ENCODE data around the gene SNAI1.
A peak's percentile ranks its signal among the peaks of the same experiment; 100 is the strongest.

SNAI1 gene

DNA sequence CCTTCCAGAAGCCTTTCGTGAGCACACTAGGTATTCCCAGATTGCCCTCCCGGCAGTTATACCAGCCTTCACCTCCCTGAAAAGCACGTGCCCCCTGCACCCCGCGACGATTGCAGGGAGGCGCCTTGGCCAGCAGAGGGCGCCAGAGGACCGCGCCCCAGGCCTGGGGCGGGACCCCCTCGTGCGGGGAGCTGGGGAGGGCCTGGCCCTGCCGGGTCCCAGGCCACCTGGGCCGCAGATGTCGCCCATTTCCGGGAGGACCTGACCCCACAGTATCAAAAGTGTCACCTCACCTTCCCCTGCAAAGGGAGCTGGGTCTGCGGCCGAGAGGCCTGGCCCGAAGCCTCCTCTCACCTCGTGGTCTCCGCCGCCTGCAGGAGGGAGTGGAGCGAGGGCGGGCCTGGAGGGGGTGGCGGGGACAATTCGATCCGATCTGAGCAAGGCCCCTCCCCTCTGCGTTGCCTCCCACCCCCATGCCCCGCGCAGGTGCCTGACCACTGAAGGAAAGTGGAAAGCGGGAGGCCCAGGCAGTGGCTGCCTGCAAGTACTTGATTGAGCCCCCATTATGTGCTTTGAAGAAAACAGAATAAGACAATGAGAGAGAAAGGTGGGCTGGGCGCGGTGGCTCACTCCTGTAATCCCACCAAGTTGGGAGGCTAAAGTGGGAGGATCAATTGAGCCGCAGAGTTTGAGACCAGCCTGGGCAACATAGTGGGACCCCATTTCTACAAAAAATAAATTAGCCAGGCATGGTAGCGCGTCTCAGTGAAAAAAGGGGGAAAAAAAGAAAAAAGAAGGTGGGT, 3.5 kb upstream of the SNAI1 start:
- peak overlapping the region; percentile 35; the same call in 1 of the 2 replicates for H3K4me3 ChIP-seq (ENCODE audit: low read length)
- H3K36me3 ChIP-seq (ENCODE audit: control insufficient read depth, insufficient read depth, low read length), result no peaks in the 10 kb centered on the region
- no peaks in the 10 kb centered on the region; the same call in 1 of the 2 replicates for H3K27me3 ChIP-seq (ENCODE audit: control insufficient read depth, insufficient read depth, low read length)
- no peak overlapping the region for H3K27ac ChIP-seq (ENCODE audit: low read length)
- DNase-seq (ENCODE audit: low read depth, low spot score), result no peak
- no peaks in the 10 kb centered on the region for H3K9me3 ChIP-seq (ENCODE audit: control insufficient read depth, insufficient read depth, low read length)
- peaks cover 2% of the 10 kb centered on the region; the same call in 1 of the 2 replicates for H3K4me1 ChIP-seq (ENCODE audit: control insufficient read depth, insufficient read depth, low read length)
- no CpG with 5 or more reads among the region's 37 CpGs for WGBS (ENCODE audit: insufficient coverage, insufficient read length)

GRCh38 chr20:49980140-49981008, 2.4 kb upstream of the SNAI1 start:
- H3K27ac ChIP-seq (ENCODE audit: low read length), result no peak overlapping the region
- no peaks in the 10 kb centered on the region for H3K9me3 ChIP-seq (ENCODE audit: control insufficient read depth, insufficient read depth, low read length)
- no peaks in the 10 kb centered on the region for H3K36me3 ChIP-seq (ENCODE audit: control insufficient read depth, insufficient read depth, low read length)
- peaks cover 4% of the 10 kb centered on the region for H3K4me1 ChIP-seq (ENCODE audit: control insufficient read depth, insufficient read depth, low read length)
- DNase-seq (ENCODE audit: low read depth, low spot score), result no peak
- WGBS (ENCODE audit: insufficient coverage, insufficient read length), result no CpG with 5 or more reads among the region's 11 CpGs
- no peak overlapping the region for H3K4me3 ChIP-seq (ENCODE audit: low read length)
- no peaks in the 10 kb centered on the region; the same call in 1 of the 2 replicates for H3K27me3 ChIP-seq (ENCODE audit: control insufficient read depth, insufficient read depth, low read length)

DNA sequence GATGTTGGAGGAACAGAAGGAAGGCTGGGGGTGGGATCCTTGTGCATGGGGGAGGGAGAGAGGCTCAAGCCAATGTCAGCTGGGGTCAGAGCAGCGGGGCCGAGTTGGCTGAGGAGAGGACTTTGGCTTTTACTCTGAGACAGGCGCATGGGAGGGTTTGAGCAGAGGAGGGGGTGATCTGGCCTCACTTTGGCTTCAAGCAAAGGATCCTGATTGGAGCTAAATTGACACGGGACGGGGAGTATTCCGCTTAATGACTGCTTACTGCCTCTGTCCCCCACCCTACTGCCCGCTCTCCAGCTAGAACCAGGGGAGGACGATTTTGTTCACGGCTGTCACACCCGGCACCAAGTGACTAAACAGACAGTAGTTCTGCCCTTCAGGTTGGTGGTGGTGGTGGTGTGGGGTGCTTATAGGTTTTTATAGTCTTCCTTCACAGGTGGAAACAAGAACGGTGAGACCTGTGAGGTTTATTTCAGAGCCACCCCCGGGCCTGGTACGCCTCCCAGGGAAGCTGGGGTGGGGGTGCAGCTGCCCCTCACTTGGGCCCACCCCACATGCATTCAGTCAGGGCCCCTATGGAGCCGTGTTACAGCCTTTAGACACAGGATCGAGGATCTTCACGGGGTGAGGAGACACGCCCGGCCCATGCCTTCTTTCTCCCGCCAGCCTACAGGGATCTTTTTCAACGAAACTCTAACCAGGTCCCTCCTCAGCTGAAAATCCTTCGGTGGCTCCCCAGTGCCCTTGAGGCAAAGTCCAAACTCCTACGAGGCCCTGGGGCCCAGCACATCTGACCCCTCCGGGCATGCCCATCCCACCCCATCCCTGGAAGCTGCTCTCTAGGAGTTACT, 1.3 kb upstream of the SNAI1 start:
- WGBS (ENCODE audit: insufficient coverage, insufficient read length), result no CpG with 5 or more reads among the region's 23 CpGs
- Histone ChIP-seq H3K4me3 (ENCODE audit: low read length) (no peak overlapping the region; the same call in 1 of the 2 replicates), H3K27me3 (ENCODE audit: control insufficient read depth, insufficient read depth, low read length) (no peaks in the 10 kb centered on the region; the same call in 1 of the 2 replicates), H3K36me3 (ENCODE audit: control insufficient read depth, insufficient read depth, low read length) (no peaks in the 10 kb centered on the region), H3K4me1 (ENCODE audit: control insufficient read depth, insufficient read depth, low read length) (peaks cover 4% of the 10 kb centered on the region), H3K27ac (ENCODE audit: low read length) (no peak overlapping the region), H3K9me3 (ENCODE audit: control insufficient read depth, insufficient read depth, low read length) (no peaks in the 10 kb centered on the region)
- no peak for DNase-seq (ENCODE audit: low read depth, low spot score)

GRCh38 chr20:49982072-49982345, 771 bp upstream of the SNAI1 start:
- no peak overlapping the region for H3K27ac ChIP-seq (ENCODE audit: low read length)
- no peaks in the 10 kb centered on the region; the same call in 1 of the 2 replicates for H3K27me3 ChIP-seq (ENCODE audit: control insufficient read depth, insufficient read depth, low read length)
- H3K4me1 ChIP-seq (ENCODE audit: control insufficient read depth, insufficient read depth, low read length), result peaks cover 4% of the 10 kb centered on the region
- no peak for DNase-seq (ENCODE audit: low read depth, low spot score)
- WGBS (ENCODE audit: insufficient coverage, insufficient read length), result no CpG with 5 or more reads among the region's 12 CpGs
- H3K36me3 ChIP-seq (ENCODE audit: control insufficient read depth, insufficient read depth, low read length), result no peaks in the 10 kb centered on the region
- no peaks in the 10 kb centered on the region for H3K9me3 ChIP-seq (ENCODE audit: control insufficient read depth, insufficient read depth, low read length)
- peak overlapping the region; percentile 48; the same call in 1 of the 2 replicates for H3K4me3 ChIP-seq (ENCODE audit: low read length)

GRCh38 chr20:49983123-49983847, 505 bp downstream of the SNAI1 start:
- Histone ChIP-seq H3K4me3 (ENCODE audit: low read length) (peak overlapping the region; percentile 67; the same call in 1 of the 2 replicates), H3K36me3 (ENCODE audit: control insufficient read depth, insufficient read depth, low read length) (no peaks in the 10 kb centered on the region), H3K27ac (ENCODE audit: low read length) (no peak overlapping the region), H3K27me3 (ENCODE audit: control insufficient read depth, insufficient read depth, low read length) (no peaks in the 10 kb centered on the region; the same call in 1 of the 2 replicates), H3K4me1 (ENCODE audit: control insufficient read depth, insufficient read depth, low read length) (peaks cover 4% of the 10 kb centered on the region), H3K9me3 (ENCODE audit: control insufficient read depth, insufficient read depth, low read length) (no peaks in the 10 kb centered on the region)
- WGBS (ENCODE audit: insufficient coverage, insufficient read length), result no CpG with 5 or more reads among the region's 24 CpGs
- no peak for DNase-seq (ENCODE audit: low read depth, low spot score)

DNA sequence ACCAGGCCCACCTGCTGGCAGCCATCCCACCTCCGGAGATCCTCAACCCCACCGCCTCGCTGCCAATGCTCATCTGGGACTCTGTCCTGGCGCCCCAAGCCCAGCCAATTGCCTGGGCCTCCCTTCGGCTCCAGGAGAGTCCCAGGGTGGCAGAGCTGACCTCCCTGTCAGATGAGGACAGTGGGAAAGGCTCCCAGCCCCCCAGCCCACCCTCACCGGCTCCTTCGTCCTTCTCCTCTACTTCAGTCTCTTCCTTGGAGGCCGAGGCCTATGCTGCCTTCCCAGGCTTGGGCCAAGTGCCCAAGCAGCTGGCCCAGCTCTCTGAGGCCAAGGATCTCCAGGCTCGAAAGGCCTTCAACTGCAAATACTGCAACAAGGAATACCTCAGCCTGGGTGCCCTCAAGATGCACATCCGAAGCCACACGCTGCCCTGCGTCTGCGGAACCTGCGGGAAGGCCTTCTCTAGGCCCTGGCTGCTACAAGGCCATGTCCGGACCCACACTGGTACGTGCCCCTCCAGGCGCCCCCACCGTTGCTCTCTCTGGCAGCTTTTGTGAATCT, 1.1 kb downstream of the SNAI1 start:
- Histone ChIP-seq H3K27me3 (ENCODE audit: control insufficient read depth, insufficient read depth, low read length) (no peaks in the 10 kb centered on the region; the same call in 1 of the 2 replicates), H3K27ac (ENCODE audit: low read length) (no peak overlapping the region), H3K9me3 (ENCODE audit: control insufficient read depth, insufficient read depth, low read length) (no peaks in the 10 kb centered on the region), H3K4me1 (ENCODE audit: control insufficient read depth, insufficient read depth, low read length) (peaks cover 4% of the 10 kb centered on the region), H3K36me3 (ENCODE audit: control insufficient read depth, insufficient read depth, low read length) (no peaks in the 10 kb centered on the region), H3K4me3 (ENCODE audit: low read length) (no peak overlapping the region)
- no CpG with 5 or more reads among the region's 18 CpGs for WGBS (ENCODE audit: insufficient coverage, insufficient read length)
- DNase-seq (ENCODE audit: low read depth, low spot score), result no peak

- no peak for DNase-seq (ENCODE audit: low read depth, low spot score)
- Histone ChIP-seq H3K27ac (ENCODE audit: low read length) (no peak overlapping the region), H3K27me3 (ENCODE audit: control insufficient read depth, insufficient read depth, low read length) (no peaks in the 10 kb centered on the region; the same call in 1 of the 2 replicates), H3K4me1 (ENCODE audit: control insufficient read depth, insufficient read depth, low read length) (peaks cover 8% of the 10 kb centered on the region), H3K36me3 (ENCODE audit: control insufficient read depth, insufficient read depth, low read length) (no peaks in the 10 kb centered on the region), H3K4me3 (ENCODE audit: low read length) (no peak overlapping the region), H3K9me3 (ENCODE audit: control insufficient read depth, insufficient read depth, low read length) (no peaks in the 10 kb centered on the region)
- no CpG with 5 or more reads among the region's 13 CpGs for WGBS (ENCODE audit: insufficient coverage, insufficient read length)
Measured at GRCh38 chr20:49984426-49985153, 1.8 kb downstream of the SNAI1 start.

DNA sequence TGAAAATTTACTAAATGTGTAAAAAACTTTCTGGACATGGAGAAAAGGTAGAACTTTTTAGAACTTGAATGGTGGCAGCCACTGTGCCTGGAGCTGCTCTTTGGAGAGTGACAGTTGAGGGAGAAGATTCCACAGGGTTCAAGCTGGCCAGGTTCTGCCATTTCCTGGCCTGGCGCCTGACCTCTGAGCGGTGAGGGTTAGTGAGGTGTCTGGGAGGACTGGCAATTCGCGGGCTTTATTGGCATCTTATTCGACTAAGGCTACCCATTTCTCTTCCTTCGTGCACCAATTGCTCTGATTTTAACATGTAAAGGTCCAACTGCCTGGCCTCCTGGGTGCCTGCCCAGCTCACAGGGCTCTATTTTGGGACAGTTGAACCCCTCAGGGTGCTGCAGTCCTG, 2.4 kb downstream of the SNAI1 start:
- peaks cover 8% of the 10 kb centered on the region for H3K4me1 ChIP-seq (ENCODE audit: control insufficient read depth, insufficient read depth, low read length)
- no peak overlapping the region for H3K27ac ChIP-seq (ENCODE audit: low read length)
- H3K4me3 ChIP-seq (ENCODE audit: low read length), result no peak overlapping the region
- DNase-seq (ENCODE audit: low read depth, low spot score), result no peak
- no peaks in the 10 kb centered on the region; the same call in 1 of the 2 replicates for H3K27me3 ChIP-seq (ENCODE audit: control insufficient read depth, insufficient read depth, low read length)
- WGBS (ENCODE audit: insufficient coverage, insufficient read length), result no CpG with 5 or more reads among the region's 6 CpGs
- H3K36me3 ChIP-seq (ENCODE audit: control insufficient read depth, insufficient read depth, low read length), result no peaks in the 10 kb centered on the region
- H3K9me3 ChIP-seq (ENCODE audit: control insufficient read depth, insufficient read depth, low read length), result no peaks in the 10 kb centered on the region

GRCh38 chr20:49985617-49986016, 2.8 kb downstream of the SNAI1 start:
- H3K4me1 ChIP-seq (ENCODE audit: control insufficient read depth, insufficient read depth, low read length), result peaks cover 9% of the 10 kb centered on the region
- H3K27me3 ChIP-seq (ENCODE audit: control insufficient read depth, insufficient read depth, low read length), result no peaks in the 10 kb centered on the region; the same call in 1 of the 2 replicates
- H3K9me3 ChIP-seq (ENCODE audit: control insufficient read depth, insufficient read depth, low read length), result no peaks in the 10 kb centered on the region
- H3K27ac ChIP-seq (ENCODE audit: low read length), result no peak overlapping the region
- WGBS (ENCODE audit: insufficient coverage, insufficient read length), result no CpG with 5 or more reads among the region's 13 CpGs
- H3K36me3 ChIP-seq (ENCODE audit: control insufficient read depth, insufficient read depth, low read length), result no peaks in the 10 kb centered on the region
- DNase-seq (ENCODE audit: low read depth, low spot score), result no peak
- no peak overlapping the region for H3K4me3 ChIP-seq (ENCODE audit: low read length)
